ENCODE results near the gene UBE3D.

DNA sequence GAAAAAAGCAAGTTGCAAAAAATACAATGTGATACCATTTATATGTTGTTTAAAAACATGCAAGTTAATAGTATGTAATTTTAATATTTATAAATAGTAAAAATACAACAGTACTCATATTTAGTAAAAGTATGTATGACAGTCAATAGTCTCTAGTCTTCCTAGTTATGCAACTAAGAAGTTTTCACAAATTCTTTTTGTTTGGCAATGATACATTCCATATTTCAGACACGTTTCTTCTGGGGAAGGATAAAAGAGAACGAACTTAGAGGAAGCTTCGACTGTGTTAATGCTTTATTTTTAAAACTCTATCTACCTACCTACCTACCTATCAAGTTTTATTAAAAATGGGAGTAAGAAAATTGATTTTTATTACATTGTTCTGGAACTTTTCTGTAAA is 77.7 kb downstream of the UBE3D start:
- TF ChIP-seq POLR2AphosphoS5 (IDR thresholded peaks at IDR 0.05; ENCODE audit: low read depth) = no peak
- no peak for TF ChIP-seq CTCF (IDR thresholded peaks at IDR 0.05; ENCODE audit: insufficient read depth, low read length)
- TF ChIP-seq SPI1 (IDR thresholded peaks at IDR 0.05; ENCODE audit: borderline replicate concordance, low read depth) = no peak
